Measurements from ENCODE around the gene RAB3IL1.

GRCh38 chr11:61905067-61905696 is 12.2 kb downstream of the RAB3IL1 start:
- TF ChIP-seq ELK4 (CRISPR knock-in tag; IDR thresholded peaks at IDR 0.05; ENCODE audit: borderline replicate concordance) (no peak), REST (IDR thresholded peaks at IDR 0.05; ENCODE audit: borderline replicate concordance in 1 of 2, low read depth in 1 of 2, low read length in 2 of 2) (no peak), BRD4 (CRISPR knock-in tag; IDR thresholded peaks at IDR 0.05) (no peak), TCF12 (IDR thresholded peaks at IDR 0.05) (no peak), TCF12 (CRISPR knock-in tag; IDR thresholded peaks at IDR 0.05) (no peak)
